ENCODE results near the gene LOC101059915.

The LOC101059915 gene

DNA sequence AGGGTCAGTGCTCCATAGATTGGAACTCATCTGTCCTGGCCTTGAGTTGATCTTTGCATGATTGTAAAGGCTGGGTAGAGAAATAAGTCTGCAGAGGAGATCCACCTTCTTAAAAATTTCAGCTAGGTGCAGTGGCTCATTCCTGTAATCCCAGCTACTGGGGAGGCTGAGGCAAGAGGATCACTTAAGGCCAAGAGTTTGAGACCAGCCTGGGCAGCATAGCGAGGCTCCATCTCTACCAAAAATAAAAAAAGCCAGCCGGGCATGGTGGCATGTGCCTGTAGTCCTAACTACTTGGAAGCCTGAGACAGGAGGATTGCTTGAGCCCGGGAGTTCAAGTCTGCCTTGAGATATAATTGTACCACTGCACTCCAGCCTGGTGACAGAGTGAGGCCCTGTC, 48.6 kb upstream of the LOC101059915 start:
- peak overlapping the region; percentile 85; the same call in 1 of the 2 replicates for H3K27ac ChIP-seq (ENCODE audit: low read length)
- no peaks in the 10 kb centered on the region for H3K27me3 ChIP-seq (replicated peaks; ENCODE audit: insufficient read depth, low read length)
- H2AFZ ChIP-seq (ENCODE audit: low read length) = no peak overlapping the region
- peaks cover 16% of the 10 kb centered on the region for H3K79me2 ChIP-seq (ENCODE audit: low read length)
- no peak for DNase-seq
- H3K4me1 ChIP-seq (ENCODE audit: low read length) = peaks cover 53% of the 10 kb centered on the region
- H3K4me3 ChIP-seq (ENCODE audit: low read length) = peak overlapping the region; percentile 21; the same call in 1 of the 2 replicates
- H4K20me1 ChIP-seq (ENCODE audit: insufficient read depth, low read length) = no peaks in the 10 kb centered on the region
- H3K9ac ChIP-seq (ENCODE audit: low read length) = peak overlapping the region; percentile 18; the same call in 1 of the 2 replicates
- H3K9me2 ChIP-seq (replicated peaks; ENCODE audit: insufficient read depth, low read length) = no peaks in the 10 kb centered on the region
- H3K9me3 ChIP-seq (replicated peaks; ENCODE audit: insufficient read depth, low read length) = no peaks in the 10 kb centered on the region
- H3K4me2 ChIP-seq (ENCODE audit: low read depth, low read length) = peak overlapping the region; percentile 59; the same call in 1 of the 2 replicates
- H3K36me3 ChIP-seq (replicated peaks; ENCODE audit: insufficient read depth, low read length) = no peaks in the 10 kb centered on the region
- H3F3A ChIP-seq (ENCODE audit: insufficient read depth, low read length) = peaks cover 23% of the 10 kb centered on the region
- TF ChIP-seq EZH2 (optimal IDR thresholded peaks at IDR 0.05; ENCODE audit: low read depth, low read length) (no peak), EZH2phosphoT487 (IDR thresholded peaks at IDR 0.05; ENCODE audit: low read length) (no peak)
- TF ChIP-seq, protein P1, sequence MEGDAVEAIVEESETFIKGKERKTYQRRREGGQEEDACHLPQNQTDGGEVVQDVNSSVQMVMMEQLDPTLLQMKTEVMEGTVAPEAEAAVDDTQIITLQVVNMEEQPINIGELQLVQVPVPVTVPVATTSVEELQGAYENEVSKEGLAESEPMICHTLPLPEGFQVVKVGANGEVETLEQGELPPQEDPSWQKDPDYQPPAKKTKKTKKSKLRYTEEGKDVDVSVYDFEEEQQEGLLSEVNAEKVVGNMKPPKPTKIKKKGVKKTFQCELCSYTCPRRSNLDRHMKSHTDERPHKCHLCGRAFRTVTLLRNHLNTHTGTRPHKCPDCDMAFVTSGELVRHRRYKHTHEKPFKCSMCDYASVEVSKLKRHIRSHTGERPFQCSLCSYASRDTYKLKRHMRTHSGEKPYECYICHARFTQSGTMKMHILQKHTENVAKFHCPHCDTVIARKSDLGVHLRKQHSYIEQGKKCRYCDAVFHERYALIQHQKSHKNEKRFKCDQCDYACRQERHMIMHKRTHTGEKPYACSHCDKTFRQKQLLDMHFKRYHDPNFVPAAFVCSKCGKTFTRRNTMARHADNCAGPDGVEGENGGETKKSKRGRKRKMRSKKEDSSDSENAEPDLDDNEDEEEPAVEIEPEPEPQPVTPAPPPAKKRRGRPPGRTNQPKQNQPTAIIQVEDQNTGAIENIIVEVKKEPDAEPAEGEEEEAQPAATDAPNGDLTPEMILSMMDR (IDR thresholded peaks at IDR 0.05; ENCODE audit: low read length) = no peak

DNA sequence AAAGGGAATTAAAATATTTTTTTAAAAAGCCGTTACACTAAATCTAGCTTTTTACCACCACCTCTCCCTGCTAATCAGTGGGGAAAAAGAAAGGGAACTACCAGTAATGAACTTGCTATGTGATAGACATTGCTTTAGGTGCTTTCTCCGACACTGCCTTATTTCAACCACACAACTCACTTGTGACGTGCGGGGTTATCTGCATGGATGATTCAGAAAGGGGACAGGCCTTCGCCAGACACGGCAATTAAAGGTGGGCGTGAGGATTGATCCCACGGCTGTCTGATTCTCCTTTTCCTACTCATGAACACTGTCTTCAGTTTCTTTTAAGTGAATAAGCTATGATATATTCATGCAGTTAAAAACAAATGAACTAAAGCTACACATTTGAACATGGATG, 48.2 kb upstream of the LOC101059915 start:
- H3F3A ChIP-seq (ENCODE audit: insufficient read depth, low read length) = peaks cover 23% of the 10 kb centered on the region
- H4K20me1 ChIP-seq (ENCODE audit: insufficient read depth, low read length) = no peaks in the 10 kb centered on the region

DNA sequence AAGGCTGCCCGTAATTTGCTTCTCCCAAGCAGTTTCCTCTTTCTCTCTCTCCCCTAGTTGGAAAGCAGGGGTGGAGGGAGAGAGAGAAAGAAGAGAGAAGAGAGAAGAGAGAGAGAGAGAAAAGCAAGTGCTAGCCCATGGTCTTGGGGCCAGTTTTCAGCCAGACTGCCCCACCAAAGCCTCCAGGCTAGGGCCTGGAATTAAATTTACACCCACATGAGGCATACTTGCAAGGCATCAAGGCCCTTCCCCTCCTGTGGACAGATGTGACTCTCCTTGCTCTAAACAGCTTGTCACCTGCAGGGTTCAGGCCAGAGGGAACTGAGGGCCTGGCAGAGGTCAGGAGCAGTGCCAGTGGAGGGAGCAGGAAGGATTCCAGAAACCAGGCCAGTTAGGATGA, 47.4 kb upstream of the LOC101059915 start:
- H3K9ac ChIP-seq (ENCODE audit: low read length) = no peak overlapping the region
- H2AFZ ChIP-seq (ENCODE audit: low read length) = no peak overlapping the region
- no peak overlapping the region for H3K27ac ChIP-seq (ENCODE audit: low read length)
- no peaks in the 10 kb centered on the region for H3K9me2 ChIP-seq (replicated peaks; ENCODE audit: insufficient read depth, low read length)
- no peaks in the 10 kb centered on the region for H3K27me3 ChIP-seq (replicated peaks; ENCODE audit: insufficient read depth, low read length)
- H3K4me2 ChIP-seq (ENCODE audit: low read depth, low read length) = no peak overlapping the region
- DNase-seq = no peak
- peaks cover 16% of the 10 kb centered on the region for H3K79me2 ChIP-seq (ENCODE audit: low read length)
- peaks cover 23% of the 10 kb centered on the region for H3F3A ChIP-seq (ENCODE audit: insufficient read depth, low read length)
- H3K9me3 ChIP-seq (replicated peaks; ENCODE audit: insufficient read depth, low read length) = no peaks in the 10 kb centered on the region
- H3K4me1 ChIP-seq (ENCODE audit: low read length) = peaks cover 57% of the 10 kb centered on the region
- H4K20me1 ChIP-seq (ENCODE audit: insufficient read depth, low read length) = no peaks in the 10 kb centered on the region
- TF ChIP-seq EZH2 (optimal IDR thresholded peaks at IDR 0.05; ENCODE audit: low read depth, low read length) (no peak), EZH2phosphoT487 (IDR thresholded peaks at IDR 0.05; ENCODE audit: low read length) (no peak)
- TF ChIP-seq, protein P1 (IDR thresholded peaks at IDR 0.05; ENCODE audit: low read length) = no peak
- H3K4me3 ChIP-seq (ENCODE audit: low read length) = no peak overlapping the region
- no peaks in the 10 kb centered on the region for H3K36me3 ChIP-seq (replicated peaks; ENCODE audit: insufficient read depth, low read length)

More for the DNA sequence above, 48.2 kb upstream of the LOC101059915 start:
- Histone ChIP-seq H3K4me2 (ENCODE audit: low read depth, low read length) (peak overlapping the region; percentile 59; the same call in 1 of the 2 replicates), H3K27me3 (replicated peaks; ENCODE audit: insufficient read depth, low read length) (no peaks in the 10 kb centered on the region), H2AFZ (ENCODE audit: low read length) (no peak overlapping the region), H3K9me3 (replicated peaks; ENCODE audit: insufficient read depth, low read length) (no peaks in the 10 kb centered on the region), H3K36me3 (replicated peaks; ENCODE audit: insufficient read depth, low read length) (no peaks in the 10 kb centered on the region), H3K79me2 (ENCODE audit: low read length) (peaks cover 16% of the 10 kb centered on the region), H3K4me1 (ENCODE audit: low read length) (peaks cover 57% of the 10 kb centered on the region), H3K9me2 (replicated peaks; ENCODE audit: insufficient read depth, low read length) (no peaks in the 10 kb centered on the region), H3K27ac (ENCODE audit: low read length) (peak overlapping the region; percentile 85; the same call in 1 of the 2 replicates), H3K9ac (ENCODE audit: low read length) (no peak overlapping the region), H3K4me3 (ENCODE audit: low read length) (no peak overlapping the region)
- no peak for DNase-seq
- TF ChIP-seq, protein P1 (IDR thresholded peaks at IDR 0.05; ENCODE audit: low read length) = no peak
- no peak for TF ChIP-seq EZH2phosphoT487 (IDR thresholded peaks at IDR 0.05; ENCODE audit: low read length)
- TF ChIP-seq EZH2 (optimal IDR thresholded peaks at IDR 0.05; ENCODE audit: low read depth, low read length) = no peak

Data from MM.1S (cell line).